Fibroblast of peridontal ligament (primary cell): Measurements from ENCODE around the gene GDI2.
"Not testable (repeated sequence)": the region's sequence is repeated elsewhere in the genome, so short reads cannot be mapped to it uniquely, and the experiment has no call there.

Experiments used
- DNase-seq: peaks from one replicate; pipeline ENCODE4 v3.0.0-alpha.2; 2010; ENCODE audit errors: extremely low read depth

GDI2 gene

GRCh38 chr10:5813341-5814109 is at the start of gene GDI2:
TSS of gene GDI2 (minus strand) at chr10:5813434. CDS start at chr10:5813258, 176 bp downstream.
- peak; percentile 95 for DNase-seq

- DNase-seq, result no peak
Measured at GRCh38 chr10:5862360-5862961, 49.2 kb upstream of the GDI2 start.

GRCh38 chr10:5860066-5860465 is 46.8 kb upstream of the GDI2 start:
- no peak for DNase-seq

GRCh38 chr10:5858811-5859210 is 45.6 kb upstream of the GDI2 start:
- DNase-seq, result no peak

- DNase-seq, result no peak
Measured at GRCh38 chr10:5856701-5857004, 43.4 kb upstream of the GDI2 start.

GRCh38 chr10:5855979-5856700 is 42.9 kb upstream of the GDI2 start:
- no peak for DNase-seq

- DNase-seq, result no peak
Measured at GRCh38 chr10:5854131-5854475, 40.9 kb upstream of the GDI2 start.

GRCh38 chr10:5846667-5847066 is 33.4 kb upstream of the GDI2 start:
- DNase-seq, result not testable (repeated sequence)

GRCh38 chr10:5844345-5845055 is 31.3 kb upstream of the GDI2 start:
- DNase-seq, result no peak

GRCh38 chr10:5843686-5844344 is 30.6 kb upstream of the GDI2 start:
- DNase-seq, result no peak

GRCh38 chr10:5841965-5842364 is 28.7 kb upstream of the GDI2 start:
- DNase-seq, result no peak

GRCh38 chr10:5840314-5841307 is 27.4 kb upstream of the GDI2 start:
- peak; percentile 37 for DNase-seq

GRCh38 chr10:5836181-5836580 is 22.9 kb upstream of the GDI2 start:
- not testable (repeated sequence) for DNase-seq

GRCh38 chr10:5835446-5836095 is 22.3 kb upstream of the GDI2 start:
- no peak for DNase-seq

- DNase-seq, result no peak
Measured at GRCh38 chr10:5833814-5834213, 20.6 kb upstream of the GDI2 start.

- no peak for DNase-seq
Measured at GRCh38 chr10:5832946-5833345, 19.7 kb upstream of the GDI2 start.

GRCh38 chr10:5831446-5831782 is 18.2 kb upstream of the GDI2 start:
- DNase-seq, result no peak

GRCh38 chr10:5830629-5831445 is 17.6 kb upstream of the GDI2 start:
- no peak for DNase-seq

- DNase-seq, result no peak
Measured at GRCh38 chr10:5829267-5829666, 16.0 kb upstream of the GDI2 start.
